Fibroblast of the aortic adventitia (primary cell): ENCODE results near the gene NMNAT1. TPM values are rescaled to one million over a fixed set of nuclear protein-coding genes. Genes with fewer than 3 reads are reported as not detected.

Source experiments
- DNase-seq: peaks from one replicate; pipeline ENCODE4 v3.0.0-alpha.2; 2010; ENCODE audit warnings: low read depth
- H3K4me3 ChIP-seq: 2 replicates; pipeline ENCODE4 v1.5.1; 2011; ENCODE audit warnings: low read depth, mild to moderate bottlenecking, control low read depth, low read length, moderate library complexity
- total RNA-seq: library from RNA; depleted of rRNA; stranded (reverse); fragments of >200 nt; gene quantifications from 2 replicates; pipeline ENCODE4 v1.2.3, GENCODE V29; 2012; ENCODE audit warnings: low replicate concordance
- TF ChIP-seq, protein P1 (sequence below): IDR thresholded peaks from 2 replicates; pipeline ENCODE4 v1.5.1; 2011; ENCODE audit warnings: mild to moderate bottlenecking, low read length, control low read depth, inconsistent platforms; ENCODE audit not compliant: insufficient read depth

Gene NMNAT1
- total RNA-seq, result 9.7 and 10.6 TPM in 2 replicates

DNA sequence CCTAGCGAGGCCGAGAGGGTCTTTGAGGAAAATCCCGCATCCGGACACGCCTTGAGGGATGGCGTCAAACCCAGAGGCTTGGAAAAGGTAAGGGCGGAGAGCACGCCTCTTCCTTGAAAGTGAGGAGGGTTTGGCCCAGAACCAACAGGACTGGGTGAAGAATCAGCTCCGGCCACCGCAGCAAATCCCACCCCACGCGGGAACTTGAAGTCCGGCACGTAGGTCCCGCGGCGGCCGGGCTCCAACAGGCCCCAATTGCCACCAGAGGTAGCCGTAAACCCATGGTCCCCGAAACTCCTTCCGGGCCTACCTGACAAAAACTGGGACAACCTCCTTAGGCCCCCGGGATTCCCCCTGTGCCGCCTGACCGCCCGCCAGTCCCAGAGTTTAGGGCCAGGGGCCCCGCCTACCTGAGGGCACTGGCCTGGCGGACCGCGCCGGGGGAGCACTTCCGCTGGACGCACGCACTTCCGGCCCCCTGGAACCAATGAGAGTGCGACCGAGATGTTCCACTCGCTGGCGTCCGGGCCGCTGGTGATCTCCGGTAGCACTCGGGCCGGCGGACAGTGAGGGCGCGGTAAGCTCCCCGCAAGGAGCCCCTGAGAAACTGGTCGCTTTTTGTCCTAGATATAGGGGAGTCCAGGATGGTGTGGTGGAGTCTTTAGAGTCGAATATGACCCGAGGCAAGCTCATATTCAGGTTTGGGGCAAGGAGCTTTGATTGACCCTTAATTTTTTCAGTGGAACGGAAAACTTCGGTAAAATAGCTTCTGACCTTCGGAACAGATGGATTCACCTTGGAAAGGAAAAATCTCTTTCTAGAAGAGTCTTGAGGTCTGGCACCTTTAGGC lies at the start of gene NMNAT1, which contains the start of gene LZIC:
Gene NMNAT1 (plus strand): TSS at position 537 of the 850 bp plus-strand sequence. CDS start 28,599 bp downstream, outside the sequence.
Gene LZIC (minus strand): TSS at position 453 of the 850 bp plus-strand sequence. CDS start 6,772 bp downstream, outside the sequence.
- DNase-seq, result peak; percentile 92
- TF ChIP-seq, protein P1, sequence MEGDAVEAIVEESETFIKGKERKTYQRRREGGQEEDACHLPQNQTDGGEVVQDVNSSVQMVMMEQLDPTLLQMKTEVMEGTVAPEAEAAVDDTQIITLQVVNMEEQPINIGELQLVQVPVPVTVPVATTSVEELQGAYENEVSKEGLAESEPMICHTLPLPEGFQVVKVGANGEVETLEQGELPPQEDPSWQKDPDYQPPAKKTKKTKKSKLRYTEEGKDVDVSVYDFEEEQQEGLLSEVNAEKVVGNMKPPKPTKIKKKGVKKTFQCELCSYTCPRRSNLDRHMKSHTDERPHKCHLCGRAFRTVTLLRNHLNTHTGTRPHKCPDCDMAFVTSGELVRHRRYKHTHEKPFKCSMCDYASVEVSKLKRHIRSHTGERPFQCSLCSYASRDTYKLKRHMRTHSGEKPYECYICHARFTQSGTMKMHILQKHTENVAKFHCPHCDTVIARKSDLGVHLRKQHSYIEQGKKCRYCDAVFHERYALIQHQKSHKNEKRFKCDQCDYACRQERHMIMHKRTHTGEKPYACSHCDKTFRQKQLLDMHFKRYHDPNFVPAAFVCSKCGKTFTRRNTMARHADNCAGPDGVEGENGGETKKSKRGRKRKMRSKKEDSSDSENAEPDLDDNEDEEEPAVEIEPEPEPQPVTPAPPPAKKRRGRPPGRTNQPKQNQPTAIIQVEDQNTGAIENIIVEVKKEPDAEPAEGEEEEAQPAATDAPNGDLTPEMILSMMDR, result no peak
- H3K4me3 ChIP-seq, result peak within 1 kb of the TSS; percentile 96

DNA sequence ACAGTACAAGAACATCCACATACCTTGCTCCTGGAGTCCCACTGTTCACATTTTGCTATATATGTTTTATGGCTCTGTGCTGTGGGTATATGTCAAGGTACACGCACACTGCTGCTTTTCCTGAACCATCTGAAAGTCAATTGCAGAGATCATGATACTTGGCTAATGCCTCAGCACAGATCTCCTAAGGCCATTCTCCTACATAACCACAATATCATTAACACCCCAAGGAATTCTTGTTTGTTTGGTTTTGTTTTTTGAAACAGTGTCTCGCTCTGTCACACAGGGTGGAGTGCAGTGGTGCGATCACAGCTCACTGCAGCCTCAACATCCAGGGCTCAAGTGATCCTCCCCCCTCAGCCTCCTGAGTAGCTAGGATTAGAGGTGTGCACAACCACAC lies 49.2 kb upstream of the NMNAT1 start:
- TF ChIP-seq, protein P1, result no peak
- no peak overlapping the region for H3K4me3 ChIP-seq
- DNase-seq, result no peak

- no peak for DNase-seq
- H3K4me3 ChIP-seq, result no peak overlapping the region
- TF ChIP-seq, protein P1, result no peak
Observed at GRCh38 chr1:9900142-9901043, 42.9 kb upstream of the NMNAT1 start.

DNA sequence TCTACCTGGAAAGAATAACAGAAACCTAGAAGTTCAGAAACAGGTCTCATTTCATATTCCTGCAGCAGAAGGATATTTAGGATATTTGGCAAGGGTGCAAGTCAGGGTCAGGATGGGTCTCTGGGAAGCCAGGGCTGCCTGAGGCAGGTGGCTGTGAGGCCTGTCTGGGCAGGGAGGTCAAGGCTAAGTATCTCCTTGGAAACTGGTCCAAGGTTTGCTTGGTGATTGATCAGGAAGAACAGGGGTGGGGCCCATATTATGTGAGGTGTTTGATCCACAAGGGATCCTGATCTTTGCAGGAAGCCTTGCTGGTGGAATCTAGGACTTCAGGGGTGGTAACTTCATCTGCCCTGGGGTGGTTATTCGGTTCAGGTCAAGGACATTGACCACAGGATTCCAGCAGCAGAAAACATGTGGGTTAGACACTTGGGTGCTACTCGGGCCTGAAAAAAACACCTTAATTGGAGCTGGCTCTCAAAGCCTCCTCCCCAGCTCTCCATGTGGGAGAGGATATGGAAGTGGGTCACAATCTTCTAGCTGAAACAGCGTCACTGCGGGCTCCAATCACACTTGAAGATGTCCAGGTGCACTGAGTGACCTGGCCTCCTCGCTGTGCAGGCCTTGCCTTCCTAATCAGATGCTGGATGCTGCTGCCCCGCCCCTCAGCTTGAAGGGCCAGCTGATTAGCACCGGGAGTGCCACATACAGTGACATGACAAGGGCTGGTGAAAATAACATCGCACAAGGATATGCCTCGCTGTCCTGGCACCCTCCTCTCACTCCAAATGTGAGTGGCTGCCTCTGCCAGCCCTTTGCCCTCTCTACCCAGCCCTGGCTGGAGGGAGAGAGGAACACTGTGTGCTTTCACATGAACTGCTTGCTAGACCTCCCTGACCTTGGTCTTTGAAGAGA lies 41.9 kb upstream of the NMNAT1 start:
- DNase-seq, result no peak
- H3K4me3 ChIP-seq, result no peak overlapping the region
- TF ChIP-seq, protein P1, result no peak

DNA sequence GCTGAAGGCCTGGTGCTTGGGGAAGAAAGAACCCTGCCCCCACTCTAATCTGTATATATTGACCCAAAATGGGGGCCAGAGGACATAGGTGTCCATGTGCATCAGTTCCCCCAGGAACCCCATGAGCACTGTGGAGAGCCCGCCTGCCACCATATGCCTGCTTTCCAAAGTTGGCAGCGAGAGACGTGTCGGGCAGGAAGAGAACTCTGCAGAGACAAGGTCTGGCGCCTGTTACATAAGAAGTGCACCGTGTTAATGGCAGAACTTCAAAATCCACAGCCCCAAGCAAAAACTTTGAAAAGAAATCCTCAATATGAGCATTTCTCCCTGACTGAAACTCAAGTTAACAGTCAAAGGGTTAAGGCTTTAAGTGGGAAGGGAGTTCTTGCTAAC lies 41.2 kb upstream of the NMNAT1 start:
- DNase-seq, result no peak
- TF ChIP-seq, protein P1, result no peak
- H3K4me3 ChIP-seq, result no peak overlapping the region
